ENCODE data around the gene SP5.

GRCh38 chr2:170717991-170718589 is 3.0 kb downstream of the SP5 start:
- no peak for TF ChIP-seq MXI1 (IDR thresholded peaks at IDR 0.05; ENCODE audit: borderline replicate concordance, low read depth, low read length)
- TF ChIP-seq CTCF (conservative IDR thresholded peaks at IDR 0.05; ENCODE audit: low read depth, low read length): no peak
